CD4-positive, alpha-beta T cell (primary cell): ENCODE measurements around the gene OR5I1. TPM values are rescaled to one million over a fixed set of nuclear protein-coding genes. Genes with fewer than 3 reads are reported as not detected.

Source experiments
- ATAC-seq: fragments of 200-7000 bp; cut with Tn5 transposase; one replicate; pipeline ENCODE4 v1.10.0; 2022; ENCODE audit warnings: mild to moderate bottlenecking; ENCODE audit not compliant: poor library complexity
- CTCF ChIA-PET: fragments of 350-600 bp; sonication (Branson Sonifier 250); formaldehyde crosslinking; loops from one replicate; lab custom pipeline; 2021; ENCODE audit warnings: antibody characterized with exemption, inconsistent platforms; lab: Charles Lee
- POLR2A ChIA-PET: fragments of 350-600 bp; sonication (Branson Sonifier 250); formaldehyde crosslinking; loops from one replicate; lab custom pipeline; 2021; ENCODE audit warnings: antibody characterized with exemption, inconsistent platforms; lab: Charles Lee
- DNase-seq, 14 experiments: peaks; one replicate each; pipeline ENCODE4 v3.0.0-alpha.2; 2013 to 2020; ENCODE audit warnings: mixed read lengths in 2 of 14
- H3K27ac ChIP-seq, 2 donors: one replicate each; pipeline versions ENCODE4 v1.5.1 to v1.7.0; 2013; ENCODE audit warnings: low read length in 2 of 2, low read depth in 1 of 2, mild to moderate bottlenecking in 1 of 2
- H3K27me3 ChIP-seq, 2 experiments: 1 replicate in 1 of 2; 2 replicates in 1 of 2; pipeline versions ENCODE4 v1.6.1 to v1.7.0; 2013; ENCODE audit warnings: low read length in 2 of 2, control low read depth in 1 of 2, mild to moderate bottlenecking in 1 of 2, moderate library complexity in 1 of 2; ENCODE audit not compliant: insufficient read depth in 2 of 2, control insufficient read depth in 1 of 2
- H3K36me3 ChIP-seq: one replicate; pipeline ENCODE4 v1.6.1; 2013; ENCODE audit warnings: low read length, control low read depth; ENCODE audit not compliant: insufficient read depth
- H3K4me1 ChIP-seq: one replicate; pipeline ENCODE4 v1.6.1; 2013; ENCODE audit warnings: low read length, control low read depth; ENCODE audit not compliant: insufficient read depth
- H3K4me3 ChIP-seq: one replicate; pipeline ENCODE4 v1.5.1; 2013; ENCODE audit warnings: mild to moderate bottlenecking, low read length, moderate library complexity
- H3K9me3 ChIP-seq, 2 experiments: 1 replicate in 1 of 2; 2 replicates in 1 of 2; pipeline versions ENCODE4 v1.6.1 to v1.7.0; 2013; ENCODE audit warnings: low read length in 2 of 2, mild to moderate bottlenecking in 2 of 2, control low read depth in 1 of 2, moderate library complexity in 1 of 2; ENCODE audit not compliant: control insufficient read depth in 1 of 2, insufficient read depth in 1 of 2
- H3K27ac Mint-ChIP-seq: one replicate; pipeline ENCODE4 v1.8.0; 2020; ENCODE audit warnings: mixed read lengths
- H3K27me3 Mint-ChIP-seq: one replicate; pipeline ENCODE4 v1.8.0; 2021; ENCODE audit warnings: mixed read lengths
- H3K36me3 Mint-ChIP-seq: one replicate; pipeline ENCODE4 v1.8.0; 2021; ENCODE audit warnings: low read depth, mixed read lengths
- H3K4me1 Mint-ChIP-seq: one replicate; pipeline ENCODE4 v1.8.0; 2021; ENCODE audit warnings: low read depth, mixed read lengths
- H3K4me3 Mint-ChIP-seq: one replicate; pipeline ENCODE4 v1.8.0; 2020; ENCODE audit warnings: mild to moderate bottlenecking, mixed read lengths
- H3K9me3 Mint-ChIP-seq: one replicate; pipeline ENCODE4 v1.8.0; 2020; ENCODE audit warnings: mixed read lengths
- intact Hi-C, 2 experiments: fragments of 100-400 bp; cut with DNase I in 1 of 2; cut with micrococcal nuclease in 1 of 2; formaldehyde crosslinking; loops; one replicate each; pipeline versions ENCODE4 v1.15.1 to v1.9.0; 2023 to 2025; cut with DNase I, micrococcal nuclease
- total RNA-seq, 174 experiments: library from RNA in 2 of 174; stranded (reverse) in 2 of 174; gene quantifications; one replicate each; pipeline ENCODE4 v1.2.3 and lab custom pipeline; 2021 to 2026
- TF ChIP-seq, protein P1 (sequence below): fragments of 200-600 bp; IDR thresholded peaks from one replicate; pipeline ENCODE4 v1.8.0; 2022; ENCODE audit warnings: antibody characterized with exemption, mild to moderate bottlenecking

The OR5I1 gene
- total RNA-seq, 2 experiments from 2014 or later = not detected

DNA sequence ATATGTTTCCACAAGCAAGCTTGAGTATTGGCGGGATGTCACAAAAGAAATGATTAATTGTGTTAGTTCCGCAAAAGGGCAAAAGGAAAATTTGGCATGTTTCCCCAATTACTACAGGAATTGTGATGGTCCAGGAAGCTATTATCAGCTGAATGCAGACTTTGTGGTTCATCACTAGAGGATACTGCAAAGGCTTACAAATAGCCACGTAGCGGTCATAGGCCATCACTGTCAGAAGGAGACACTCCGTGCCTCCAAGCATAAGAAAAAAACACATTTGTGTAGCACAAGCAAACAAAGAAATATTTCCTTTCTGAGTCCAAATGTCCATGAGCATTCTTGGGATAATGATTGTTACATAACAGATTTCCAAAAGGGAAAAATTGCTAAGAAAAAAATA, 31.7 kb upstream of the OR5I1 start:
- H3K4me3 Mint-ChIP-seq = no peak overlapping the region
- no peak overlapping the region for H3K27ac ChIP-seq
- H3K4me3 ChIP-seq = no peak overlapping the region
- no peaks in the 10 kb centered on the region for H3K4me1 ChIP-seq
- TF ChIP-seq, protein P1, sequence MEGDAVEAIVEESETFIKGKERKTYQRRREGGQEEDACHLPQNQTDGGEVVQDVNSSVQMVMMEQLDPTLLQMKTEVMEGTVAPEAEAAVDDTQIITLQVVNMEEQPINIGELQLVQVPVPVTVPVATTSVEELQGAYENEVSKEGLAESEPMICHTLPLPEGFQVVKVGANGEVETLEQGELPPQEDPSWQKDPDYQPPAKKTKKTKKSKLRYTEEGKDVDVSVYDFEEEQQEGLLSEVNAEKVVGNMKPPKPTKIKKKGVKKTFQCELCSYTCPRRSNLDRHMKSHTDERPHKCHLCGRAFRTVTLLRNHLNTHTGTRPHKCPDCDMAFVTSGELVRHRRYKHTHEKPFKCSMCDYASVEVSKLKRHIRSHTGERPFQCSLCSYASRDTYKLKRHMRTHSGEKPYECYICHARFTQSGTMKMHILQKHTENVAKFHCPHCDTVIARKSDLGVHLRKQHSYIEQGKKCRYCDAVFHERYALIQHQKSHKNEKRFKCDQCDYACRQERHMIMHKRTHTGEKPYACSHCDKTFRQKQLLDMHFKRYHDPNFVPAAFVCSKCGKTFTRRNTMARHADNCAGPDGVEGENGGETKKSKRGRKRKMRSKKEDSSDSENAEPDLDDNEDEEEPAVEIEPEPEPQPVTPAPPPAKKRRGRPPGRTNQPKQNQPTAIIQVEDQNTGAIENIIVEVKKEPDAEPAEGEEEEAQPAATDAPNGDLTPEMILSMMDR = no peak
- H3K36me3 Mint-ChIP-seq = no peaks in the 10 kb centered on the region
- peaks cover 0 to 14% of the 10 kb centered on the region in 2 experiments for H3K9me3 ChIP-seq
- H3K9me3 Mint-ChIP-seq = peaks cover 7% of the 10 kb centered on the region
- CTCF ChIA-PET = no interaction called here
- intact Hi-C loops = no loop called here
- H3K27ac Mint-ChIP-seq = no peak overlapping the region
- ATAC-seq (no peak), DNase-seq (no peak)
- no peaks in the 10 kb centered on the region for H3K27me3 Mint-ChIP-seq
- POLR2A ChIA-PET = no interaction called here
- no peaks in the 10 kb centered on the region for H3K4me1 Mint-ChIP-seq
- H3K36me3 ChIP-seq = no peaks in the 10 kb centered on the region
- H3K27me3 ChIP-seq = no peaks in the 10 kb centered on the region

DNA sequence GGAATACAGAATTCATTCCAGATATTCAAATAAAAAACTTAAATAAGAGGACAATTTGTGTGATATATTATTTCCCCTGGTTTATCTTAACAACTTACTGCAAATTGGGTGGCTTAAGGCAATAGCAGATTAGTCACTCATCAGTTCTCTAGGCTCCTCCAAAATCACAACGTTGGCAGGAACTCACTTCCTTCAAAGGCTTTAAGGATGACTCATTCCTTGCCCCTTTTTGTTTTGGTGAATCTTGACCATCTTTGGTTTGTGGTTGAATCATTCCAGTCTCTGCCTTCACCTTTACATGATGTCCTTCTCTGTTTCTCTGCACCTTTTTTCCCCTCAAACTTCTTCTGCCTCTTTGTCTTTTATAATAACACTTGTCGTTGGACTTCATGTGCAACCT, 30.2 kb upstream of the OR5I1 start:
- H3K27ac Mint-ChIP-seq = no peak overlapping the region
- no peak for DNase-seq
- no peaks in the 10 kb centered on the region for H3K36me3 Mint-ChIP-seq
- H3K4me3 ChIP-seq = no peak overlapping the region
- TF ChIP-seq, protein P1 = no peak
- H3K4me1 ChIP-seq = no peaks in the 10 kb centered on the region
- H3K4me3 Mint-ChIP-seq = no peak overlapping the region
- H3K36me3 ChIP-seq = no peaks in the 10 kb centered on the region
- H3K4me1 Mint-ChIP-seq = no peaks in the 10 kb centered on the region
- peaks cover 0 to 12% of the 10 kb centered on the region in 2 experiments for H3K9me3 ChIP-seq
- intact Hi-C loops = no loop called here
- ChIA-PET CTCF (no interaction called here), POLR2A (no interaction called here)
- ATAC-seq = no peak
- no peaks in the 10 kb centered on the region for H3K27me3 ChIP-seq
- H3K9me3 Mint-ChIP-seq = peaks cover 6% of the 10 kb centered on the region
- H3K27me3 Mint-ChIP-seq = no peaks in the 10 kb centered on the region
- no peak overlapping the region for H3K27ac ChIP-seq

DNA sequence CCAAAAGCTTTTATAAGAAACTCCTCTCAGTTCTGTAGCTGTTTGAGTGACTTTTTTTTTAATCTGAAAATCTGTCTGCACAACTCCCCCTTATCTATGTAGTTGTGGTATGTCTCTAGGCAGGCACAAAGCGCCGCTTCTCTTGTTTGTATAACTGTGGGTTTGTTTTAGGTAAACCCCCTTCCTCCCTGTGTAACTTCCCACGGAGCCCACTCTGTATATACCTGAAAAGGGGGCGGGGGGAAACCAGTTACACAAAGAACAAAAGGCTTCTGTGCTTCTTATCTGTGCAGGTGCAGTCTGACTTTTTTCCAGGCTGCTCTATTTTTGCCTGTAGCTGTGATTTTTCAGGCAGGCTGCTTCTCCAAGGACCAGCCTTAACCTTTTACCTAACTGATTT, 20.3 kb upstream of the OR5I1 start:
- Histone ChIP-seq H3K4me1 (no peaks in the 10 kb centered on the region), H3K36me3 (no peaks in the 10 kb centered on the region), H3K27ac (no peak overlapping the region), H3K4me3 (no peak overlapping the region), H3K9me3 (peaks cover 0 to 9% of the 10 kb centered on the region in 2 experiments), H3K27me3 (no peaks in the 10 kb centered on the region)
- TF ChIP-seq, protein P1 = no peak
- no peaks in the 10 kb centered on the region for H3K27me3 Mint-ChIP-seq
- intact Hi-C loops = no loop called here
- POLR2A ChIA-PET = no interaction called here
- ATAC-seq (no peak), DNase-seq (no peak)
- no peaks in the 10 kb centered on the region for H3K9me3 Mint-ChIP-seq
- CTCF ChIA-PET = no interaction called here
- H3K27ac Mint-ChIP-seq = no peak overlapping the region
- H3K4me1 Mint-ChIP-seq = no peaks in the 10 kb centered on the region
- H3K4me3 Mint-ChIP-seq = no peak overlapping the region
- no peaks in the 10 kb centered on the region for H3K36me3 Mint-ChIP-seq
